NCI-H1417 treated with DMSO at 0.1 percent for 48 hours (cell line): ENCODE measurements around the gene DOCK1.

ENCODE experiments used
- DNase-seq: peaks from one replicate; lab custom pipeline; 2025; lab: John Stamatoyannopoulos, UW

Gene DOCK1

GRCh38 chr10:127428385-127428980, 523.3 kb downstream of the DOCK1 start:
- no peak for DNase-seq

- no peak for DNase-seq
These were observed 524.5 kb downstream of the DOCK1 start for GRCh38 chr10:127429601-127430312.

GRCh38 chr10:127431525-127431924, 526.3 kb downstream of the DOCK1 start:
- no peak for DNase-seq

- DNase-seq: no peak
These were observed 528.8 kb downstream of the DOCK1 start for GRCh38 chr10:127434006-127434405.

GRCh38 chr10:127435246-127435645, 530.0 kb downstream of the DOCK1 start:
- DNase-seq: no peak

GRCh38 chr10:127440371-127440770, 535.1 kb downstream of the DOCK1 start:
- DNase-seq: no peak

GRCh38 chr10:127441350-127442219, 536.4 kb downstream of the DOCK1 start:
- no peak for DNase-seq

GRCh38 chr10:127442220-127442525, 536.9 kb downstream of the DOCK1 start:
- no peak for DNase-seq

GRCh38 chr10:127444155-127444554, 538.9 kb downstream of the DOCK1 start:
- DNase-seq: no peak

GRCh38 chr10:127447197-127447596, 542.0 kb downstream of the DOCK1 start:
- DNase-seq: no peak

- DNase-seq: no peak
These were observed 544.3 kb downstream of the DOCK1 start for GRCh38 chr10:127449490-127449889.

GRCh38 chr10:127450644-127451043, 545.4 kb downstream of the DOCK1 start:
- no peak for DNase-seq

- no peak for DNase-seq
These were observed 546.4 kb downstream of the DOCK1 start for GRCh38 chr10:127451628-127452027.

GRCh38 chr10:127452568-127452967, 547.3 kb downstream of the DOCK1 start:
- DNase-seq: no peak

- DNase-seq: no peak
These were observed 548.5 kb downstream of the DOCK1 start for GRCh38 chr10:127453706-127454105.

- no peak for DNase-seq
These were observed 550.9 kb downstream of the DOCK1 start for GRCh38 chr10:127456122-127456521.

- DNase-seq: no peak
These were observed 553.0 kb downstream of the DOCK1 start for GRCh38 chr10:127458016-127458810.

- no peak for DNase-seq
These were observed 553.6 kb downstream of the DOCK1 start for GRCh38 chr10:127458829-127459228.

GRCh38 chr10:127459918-127460317, 554.7 kb downstream of the DOCK1 start:
- DNase-seq: no peak

- no peak for DNase-seq
These were observed 557.5 kb downstream of the DOCK1 start for GRCh38 chr10:127462643-127463295.

GRCh38 chr10:127463548-127463947, 558.3 kb downstream of the DOCK1 start:
- DNase-seq: no peak

- no peak for DNase-seq
These were observed 559.3 kb downstream of the DOCK1 start for GRCh38 chr10:127464561-127464960.
